ENCODE measurements around the gene FHDC1. TPM values are rescaled to one million over a fixed set of nuclear protein-coding genes. Genes with fewer than 3 reads are reported as not detected.

The FHDC1 gene
- total and polyA plus RNA-seq, 12 donors = 0.08 to 0.43 (median 0.19) TPM

- H3K4me1 ChIP-seq = no peaks in the 10 kb centered on the region
- H3K4me3 ChIP-seq = no peak overlapping the region
- DNase-seq = no peak
- intact Hi-C loops (cut with DNase I) = no loop called here
- no peaks in the 10 kb centered on the region for H3K9me3 ChIP-seq
- peaks cover 0 to 11% (median 0%) of the 10 kb centered on the region in 7 donors for H3K27me3 ChIP-seq
- WGBS, 2 donors = 90 to 91% methylated on average over 4 of the region's 4 CpGs
- no peak for ATAC-seq
- no peaks in the 10 kb centered on the region for H3K36me3 ChIP-seq
- no peak overlapping the region for H3K27ac ChIP-seq
- TF ChIP-seq, protein P1, sequence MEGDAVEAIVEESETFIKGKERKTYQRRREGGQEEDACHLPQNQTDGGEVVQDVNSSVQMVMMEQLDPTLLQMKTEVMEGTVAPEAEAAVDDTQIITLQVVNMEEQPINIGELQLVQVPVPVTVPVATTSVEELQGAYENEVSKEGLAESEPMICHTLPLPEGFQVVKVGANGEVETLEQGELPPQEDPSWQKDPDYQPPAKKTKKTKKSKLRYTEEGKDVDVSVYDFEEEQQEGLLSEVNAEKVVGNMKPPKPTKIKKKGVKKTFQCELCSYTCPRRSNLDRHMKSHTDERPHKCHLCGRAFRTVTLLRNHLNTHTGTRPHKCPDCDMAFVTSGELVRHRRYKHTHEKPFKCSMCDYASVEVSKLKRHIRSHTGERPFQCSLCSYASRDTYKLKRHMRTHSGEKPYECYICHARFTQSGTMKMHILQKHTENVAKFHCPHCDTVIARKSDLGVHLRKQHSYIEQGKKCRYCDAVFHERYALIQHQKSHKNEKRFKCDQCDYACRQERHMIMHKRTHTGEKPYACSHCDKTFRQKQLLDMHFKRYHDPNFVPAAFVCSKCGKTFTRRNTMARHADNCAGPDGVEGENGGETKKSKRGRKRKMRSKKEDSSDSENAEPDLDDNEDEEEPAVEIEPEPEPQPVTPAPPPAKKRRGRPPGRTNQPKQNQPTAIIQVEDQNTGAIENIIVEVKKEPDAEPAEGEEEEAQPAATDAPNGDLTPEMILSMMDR (IDR thresholded peaks at IDR 0.05) = no peak
These were observed 9.2 kb upstream of the FHDC1 start for GRCh38 chr4:152926959-152927358.

GRCh38 chr4:152927737-152928136, 8.4 kb upstream of the FHDC1 start:
- DNase-seq (no peak), ATAC-seq (no peak)
- Histone ChIP-seq H3K27ac (no peak overlapping the region), H3K27me3 (peaks cover 0 to 11% (median under 1%) of the 10 kb centered on the region in 7 donors), H3K4me3 (no peak overlapping the region), H3K9me3 (no peaks in the 10 kb centered on the region), H3K36me3 (no peaks in the 10 kb centered on the region), H3K4me1 (no peaks in the 10 kb centered on the region)
- TF ChIP-seq, protein P1 (IDR thresholded peaks at IDR 0.05) = no peak
- intact Hi-C loops (cut with DNase I) = no loop called here
- 91 to 96% methylated on average over 3 of the region's 3 CpGs for WGBS, 2 donors

DNA sequence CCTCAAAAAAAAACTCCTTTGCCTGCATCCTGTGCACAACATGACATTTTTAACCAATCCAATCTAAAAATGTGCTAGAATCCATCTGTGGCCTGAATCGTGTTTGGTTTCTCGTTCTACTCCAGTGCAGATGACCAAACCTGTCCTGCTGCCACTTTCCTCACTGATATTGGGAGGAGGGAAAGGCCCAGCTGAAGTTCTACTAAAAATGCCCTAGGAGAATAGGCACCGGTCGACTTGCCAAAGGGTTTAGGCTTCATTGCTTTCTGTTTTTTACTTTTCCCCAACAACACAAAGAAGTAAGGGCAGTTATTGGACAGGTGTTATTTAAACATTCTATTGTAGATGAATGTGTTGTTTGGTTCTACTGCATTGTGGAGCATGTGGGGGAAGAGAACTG, 7.8 kb upstream of the FHDC1 start:
- TF ChIP-seq, protein P1 (IDR thresholded peaks at IDR 0.05) = no peak
- Histone ChIP-seq H3K4me1 (no peaks in the 10 kb centered on the region), H3K9me3 (no peaks in the 10 kb centered on the region), H3K27me3 (peaks cover 0 to 11% (median 6%) of the 10 kb centered on the region in 7 donors), H3K4me3 (no peak overlapping the region), H3K27ac (no peak overlapping the region), H3K36me3 (no peaks in the 10 kb centered on the region)
- ATAC-seq = no peak
- DNase-seq = no peak
- 94% methylated on average over 4 of the region's 4 CpGs for WGBS, 2 donors
- intact Hi-C loops (cut with DNase I) = no loop called here

GRCh38 chr4:152929888-152930287, 6.2 kb upstream of the FHDC1 start:
- H3K9me3 ChIP-seq = no peaks in the 10 kb centered on the region
- TF ChIP-seq, protein P1 (IDR thresholded peaks at IDR 0.05) = no peak
- no peaks in the 10 kb centered on the region for H3K4me1 ChIP-seq
- intact Hi-C loops (cut with DNase I) = no loop called here
- DNase-seq (no peak), ATAC-seq (no peak)
- no peaks in the 10 kb centered on the region for H3K36me3 ChIP-seq
- H3K27me3 ChIP-seq = peaks cover 0 to 22% (median 12%) of the 10 kb centered on the region in 7 donors
- H3K27ac ChIP-seq = no peak overlapping the region
- WGBS, 2 donors = 48 to 65% methylated on average over 1 of the region's 1 CpG
- no peak overlapping the region for H3K4me3 ChIP-seq
